Transverse colon (tissue), 4 donors: ENCODE results near the gene TOM1L2. TPM values are rescaled to one million over a fixed set of nuclear protein-coding genes. Genes with fewer than 3 reads are reported as not detected.
"Not testable (repeated sequence)": the region's sequence is repeated elsewhere in the genome, so short reads cannot be mapped to it uniquely, and the experiment has no call there.

ENCODE experiments used
- DNase-seq: peaks from one replicate; pipeline ENCODE4 v3.0.0-alpha.2; 2019
- H3K27ac ChIP-seq, 4 donors: fragments of 200-600 bp; sonication (generic); 2 replicates each; pipeline ENCODE4 v1.5.1; 2016 to 2018; ENCODE audit warnings: inconsistent platforms in 4 of 4
- H3K27me3 ChIP-seq: fragments of 200-600 bp; sonication (generic); 2 replicates; pipeline ENCODE4 v1.5.1; 2017; ENCODE audit warnings: inconsistent platforms
- H3K36me3 ChIP-seq, 4 donors: fragments of 200-600 bp; sonication (generic); 2 replicates each; pipeline ENCODE4 v1.5.1; 2017 to 2019; ENCODE audit warnings: inconsistent platforms in 4 of 4
- H3K4me1 ChIP-seq, 4 donors: fragments of 200-600 bp; sonication (generic); 2 replicates each; pipeline ENCODE4 v1.5.1; 2017 to 2020; ENCODE audit warnings: inconsistent platforms in 4 of 4
- H3K4me3 ChIP-seq, 4 donors: fragments of 200-600 bp; sonication (generic); 1 replicate in 1 of 4; 2 replicates in 3 of 4; pipeline versions ENCODE4 v1.5.1 to v1.6.1; 2017 to 2019; ENCODE audit warnings: inconsistent platforms in 4 of 4
- H3K9me3 ChIP-seq, 2 donors: fragments of 200-600 bp; sonication (generic); 2 replicates each; pipeline ENCODE4 v1.5.1; 2017 to 2019; ENCODE audit warnings: inconsistent platforms in 2 of 2
- EP300 ChIP-seq: sonication (generic); formaldehyde crosslinking; IDR thresholded peaks from one replicate; pipeline ENCODE4 v1.6.1; 2017; ENCODE audit warnings: antibody characterized with exemption, low read depth
- POLR2A ChIP-seq: fragments of 450-650 bp; IDR thresholded peaks from one replicate; pipeline ENCODE4 v1.6.1; 2016; ENCODE audit warnings: antibody characterized with exemption, mild to moderate bottlenecking, moderate library complexity
- POLR2AphosphoS5 ChIP-seq, 3 donors: sonication (generic); formaldehyde crosslinking; IDR thresholded peaks; one replicate each; pipeline ENCODE4 v1.6.1; 2016; ENCODE audit warnings: antibody characterized with exemption in 3 of 3
- WGBS, 2 donors: methylation state at CpG; one replicate each; pipeline ENCODE4 v1.1.5; 2018; ENCODE audit warnings: low coverage in 1 of 2; 5-methylcytosine and 5-hydroxymethylcytosine counted together
- in situ Hi-C, 4 donors: fragments of 200-750 bp; cut with MboI; loops; one replicate each; pipeline versions ENCODE4 v1.15.0 to v1.15.1; 2017; ENCODE audit warnings: low sequenced_read_pairs in 3 of 4, low pct_ligation_motif_present in 1 of 4, low pct_unique_long_range_greater_than_20kb in 1 of 4
- intact Hi-C: fragments of 100-400 bp; cut with DNase I; formaldehyde crosslinking; loops from one replicate; pipeline ENCODE4 v1.15.1; 2023; ENCODE audit warnings: low total_unique reads
- total RNA-seq, 4 donors: library from RNA; depleted of rRNA; stranded (reverse); fragments of >200 nt; gene quantifications; one replicate each; pipeline ENCODE4 v1.1.0, GENCODE V29; 2016
- TF ChIP-seq, protein P1 (sequence below), 5 experiments: fragments of 200-600 bp in 3 of 5; fragments of 450-650 bp in 2 of 5; sonication (generic) in 3 of 5; IDR thresholded peaks; 1 replicate in 2 of 5; 2 replicates in 3 of 5; pipeline ENCODE4 v1.5.1; 2016 to 2017; ENCODE audit warnings: antibody characterized with exemption in 5 of 5, inconsistent platforms in 3 of 5, mild to moderate bottlenecking in 2 of 5, moderate library complexity in 1 of 5

TOM1L2 gene
- total RNA-seq, 4 donors from 2014 or later, result 65.9 to 178 (median 97.7) TPM

DNA sequence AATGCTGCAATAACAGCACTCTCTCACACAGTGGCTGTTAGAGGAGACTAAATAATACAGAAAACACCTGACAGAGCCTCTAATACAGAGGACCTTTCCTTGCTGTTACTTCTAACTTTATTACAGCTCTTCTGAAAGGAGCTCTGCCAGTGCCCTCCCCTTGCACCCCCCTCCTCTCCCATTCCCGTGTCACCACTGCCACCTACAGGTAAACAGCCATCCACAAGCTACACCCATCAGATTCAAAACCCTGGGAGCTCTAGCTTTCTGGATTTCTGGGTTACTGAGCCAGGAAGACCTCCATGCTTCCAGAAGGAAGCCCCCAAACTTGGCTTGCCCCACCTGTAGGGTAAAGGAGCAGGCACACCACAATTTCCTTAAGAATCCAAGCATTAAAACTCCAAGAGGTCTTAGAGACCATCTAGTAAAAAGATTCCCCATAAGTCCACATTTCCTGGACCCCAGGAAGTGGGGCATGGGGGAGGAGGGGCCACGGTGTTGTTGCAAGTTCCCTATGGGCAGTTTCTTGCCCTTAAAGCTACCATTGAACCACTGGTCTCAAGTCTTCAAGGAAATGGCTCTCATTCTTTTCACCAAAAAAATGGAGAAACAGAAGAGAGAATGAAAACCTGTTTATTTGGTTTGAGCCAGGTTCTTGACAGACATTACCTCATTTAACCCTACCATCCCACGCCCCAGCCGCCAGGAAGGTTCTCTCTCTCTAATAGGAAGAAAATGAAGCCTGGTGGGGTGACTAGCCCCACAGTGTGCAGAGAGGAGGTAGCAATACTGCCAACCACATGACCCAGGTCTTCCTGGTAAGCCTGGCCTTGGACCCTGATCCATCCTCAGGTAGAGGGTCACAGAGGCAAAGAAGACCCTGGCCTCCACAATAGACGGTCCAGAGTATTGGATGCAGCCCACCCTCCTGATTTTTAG, 52.8 kb downstream of the TOM1L2 start:
- 29 to 30% methylated on average over 4 to 5 of the region's 5 CpGs for WGBS, 2 donors
- in situ Hi-C loops, result no loop called here
- Histone ChIP-seq H3K36me3 (no peaks in the 10 kb centered on the region), H3K4me3 (no peak overlapping the region), H3K27me3 (no peaks in the 10 kb centered on the region), H3K9me3 (no peaks in the 10 kb centered on the region), H3K4me1 (peaks cover 24 to 51% (median 44%) of the 10 kb centered on the region in 4 donors), H3K27ac (peak overlapping the region; percentile 32 to 47 (median 42))
- DNase-seq, result peak; percentile 83
- intact Hi-C loops, result loop anchor here (10.0 kb wide), 1 partner anchor 105 kb away; no protein-coding TSS in a partner anchor
- TF ChIP-seq, protein P1, sequence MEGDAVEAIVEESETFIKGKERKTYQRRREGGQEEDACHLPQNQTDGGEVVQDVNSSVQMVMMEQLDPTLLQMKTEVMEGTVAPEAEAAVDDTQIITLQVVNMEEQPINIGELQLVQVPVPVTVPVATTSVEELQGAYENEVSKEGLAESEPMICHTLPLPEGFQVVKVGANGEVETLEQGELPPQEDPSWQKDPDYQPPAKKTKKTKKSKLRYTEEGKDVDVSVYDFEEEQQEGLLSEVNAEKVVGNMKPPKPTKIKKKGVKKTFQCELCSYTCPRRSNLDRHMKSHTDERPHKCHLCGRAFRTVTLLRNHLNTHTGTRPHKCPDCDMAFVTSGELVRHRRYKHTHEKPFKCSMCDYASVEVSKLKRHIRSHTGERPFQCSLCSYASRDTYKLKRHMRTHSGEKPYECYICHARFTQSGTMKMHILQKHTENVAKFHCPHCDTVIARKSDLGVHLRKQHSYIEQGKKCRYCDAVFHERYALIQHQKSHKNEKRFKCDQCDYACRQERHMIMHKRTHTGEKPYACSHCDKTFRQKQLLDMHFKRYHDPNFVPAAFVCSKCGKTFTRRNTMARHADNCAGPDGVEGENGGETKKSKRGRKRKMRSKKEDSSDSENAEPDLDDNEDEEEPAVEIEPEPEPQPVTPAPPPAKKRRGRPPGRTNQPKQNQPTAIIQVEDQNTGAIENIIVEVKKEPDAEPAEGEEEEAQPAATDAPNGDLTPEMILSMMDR (IDR thresholded peaks at IDR 0.05), result peak; percentile 68 to 80 (median 74)
- TF ChIP-seq EP300 (no peak), POLR2A (no peak), POLR2AphosphoS5 (IDR thresholded peaks at IDR 0.05) (no peak)

DNA sequence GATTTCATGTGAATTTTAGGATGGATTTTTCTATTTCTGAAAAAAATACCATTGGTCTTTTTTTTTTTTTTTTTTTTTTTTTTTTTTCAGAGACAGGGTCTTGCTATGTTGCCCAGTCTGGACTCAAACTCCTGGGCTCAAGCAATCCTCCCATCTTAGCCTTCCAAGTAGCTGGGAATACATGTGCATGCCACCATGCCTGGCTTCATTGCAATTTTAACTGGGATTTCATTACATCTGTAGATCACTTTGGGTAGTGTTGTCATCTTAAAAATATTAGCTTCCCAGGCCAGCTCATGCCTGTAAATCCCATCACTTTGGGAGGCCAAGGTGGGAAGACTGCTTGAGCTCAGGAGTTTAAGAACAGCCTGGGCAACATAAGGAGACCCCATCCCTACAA, 54.8 kb downstream of the TOM1L2 start:
- Histone ChIP-seq H3K27ac (no peak overlapping the region), H3K36me3 (no peaks in the 10 kb centered on the region), H3K9me3 (no peaks in the 10 kb centered on the region), H3K27me3 (no peaks in the 10 kb centered on the region), H3K4me1 (peaks cover 27 to 46% (median 41%) of the 10 kb centered on the region in 4 donors), H3K4me3 (no peak overlapping the region)
- TF ChIP-seq POLR2A, result no peak
- in situ Hi-C loops, result no loop called here
- intact Hi-C loops, result no loop called here
- no peak for DNase-seq

DNA sequence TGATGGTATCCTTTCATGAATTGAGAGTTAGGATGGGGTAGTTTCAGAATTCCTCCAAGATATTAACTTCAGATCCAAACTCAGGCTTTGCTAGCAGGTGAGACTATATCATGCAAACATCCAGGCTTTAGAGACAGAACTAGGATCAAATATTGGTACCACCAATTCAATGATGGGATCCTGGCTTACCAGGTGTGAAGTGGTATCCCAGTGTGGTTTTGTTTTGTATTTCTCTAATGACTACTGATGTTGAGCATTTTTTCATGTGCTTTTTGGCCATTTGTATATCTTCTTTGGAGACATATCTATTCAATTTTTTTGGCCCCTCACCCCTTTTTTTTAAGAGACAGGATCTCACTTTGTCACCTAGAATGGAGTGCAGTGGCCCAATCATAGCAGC, 57.0 kb downstream of the TOM1L2 start:
- H3K9me3 ChIP-seq, result no peaks in the 10 kb centered on the region
- DNase-seq, result no peak
- no peak overlapping the region for H3K4me3 ChIP-seq
- TF ChIP-seq EP300 (no peak), POLR2A (no peak), POLR2AphosphoS5 (IDR thresholded peaks at IDR 0.05) (no peak)
- TF ChIP-seq, protein P1 (IDR thresholded peaks at IDR 0.05), result no peak
- H3K4me1 ChIP-seq, result peaks cover 11 to 28% (median 24%) of the 10 kb centered on the region in 4 donors
- H3K36me3 ChIP-seq, result no peaks in the 10 kb centered on the region
- no peak overlapping the region for H3K27ac ChIP-seq
- intact Hi-C loops (no loop called here), in situ Hi-C loops (no loop called here)
- H3K27me3 ChIP-seq, result no peaks in the 10 kb centered on the region

DNA sequence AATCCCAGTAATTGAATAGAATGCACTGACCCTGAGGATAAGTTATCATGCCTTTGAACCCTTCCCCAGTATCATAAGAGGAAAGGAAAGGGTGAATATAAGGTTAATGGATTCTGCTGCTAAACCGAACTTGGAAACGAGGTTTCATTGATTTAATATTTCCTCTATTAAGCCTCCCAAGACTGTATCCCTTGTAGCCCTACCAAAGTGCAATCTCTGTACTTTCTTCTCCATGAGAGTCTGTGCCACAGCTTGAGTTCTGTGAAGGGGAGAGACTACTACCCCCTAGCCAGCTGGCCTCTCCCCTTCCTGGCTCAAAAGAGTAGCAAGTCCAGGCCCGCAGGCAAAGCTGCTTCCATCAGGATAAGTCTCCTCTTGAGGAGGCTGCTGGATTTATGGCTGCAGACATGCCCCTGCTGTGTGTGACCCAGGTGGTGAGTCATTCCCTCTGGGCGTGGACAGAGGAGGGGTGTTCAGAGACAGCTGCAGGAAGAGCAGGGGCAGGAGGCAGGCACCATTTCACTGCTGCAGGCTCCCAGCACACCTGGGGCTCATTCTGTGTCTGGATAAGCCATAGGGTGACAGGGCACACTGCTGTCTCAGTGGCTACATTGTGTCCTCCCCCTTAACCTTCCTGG, 58.4 kb downstream of the TOM1L2 start:
- DNase-seq, result peak; percentile 88
- intact Hi-C loops, result no loop called here
- WGBS, 2 donors, result 16 to 26% methylated on average over 2 to 4 of the region's 4 CpGs
- TF ChIP-seq POLR2AphosphoS5 (IDR thresholded peaks at IDR 0.05), result peak; percentile 64 to 81 (median 74)
- TF ChIP-seq, protein P1 (IDR thresholded peaks at IDR 0.05), result no peak
- in situ Hi-C loops, result no loop called here
- H3K4me3 ChIP-seq, result no peak overlapping the region
- peaks cover 11 to 16% (median 14%) of the 10 kb centered on the region in 4 donors for H3K4me1 ChIP-seq
- no peaks in the 10 kb centered on the region for H3K27me3 ChIP-seq
- H3K36me3 ChIP-seq, result no peaks in the 10 kb centered on the region
- H3K9me3 ChIP-seq, result no peaks in the 10 kb centered on the region
- peak overlapping the region; percentile 66 to 74 (median 70) for H3K27ac ChIP-seq

DNA sequence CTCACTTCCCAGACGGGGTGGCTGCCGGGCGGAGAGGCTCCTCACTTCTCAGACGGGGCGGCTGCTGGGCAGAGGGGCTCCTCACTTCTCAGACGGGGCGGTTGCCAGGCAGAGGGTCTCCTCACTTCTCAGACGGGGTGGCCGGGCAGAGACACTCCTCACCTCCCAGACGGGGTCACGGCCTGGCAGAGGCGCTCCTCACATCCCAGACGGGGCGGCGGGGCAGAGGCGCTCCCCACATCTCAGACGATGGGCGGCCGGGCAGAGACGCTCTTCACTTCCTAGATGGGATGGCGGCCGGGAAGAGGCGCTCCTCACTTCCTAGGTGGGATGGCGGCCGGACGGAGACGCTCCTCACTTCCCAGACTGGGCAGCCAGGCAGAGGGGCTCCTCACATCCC, 59.9 kb downstream of the TOM1L2 start:
- H3K9me3 ChIP-seq, H3K27ac ChIP-seq, in situ Hi-C loops, H3K27me3 ChIP-seq, DNase-seq, H3K4me3 ChIP-seq, H3K36me3 ChIP-seq, intact Hi-C loops: not testable (repeated sequence)
- 99% methylated on average over 12 of the region's 27 CpGs; no CpG with 5 or more reads in 1 of the 2 donors for WGBS, 2 donors
- H3K4me1 ChIP-seq, result peaks cover 11 to 14% (median 12%) of the 10 kb centered on the region in 4 donors
